Renal cortical epithelial cell (primary cell): ENCODE results near the gene CFAP221. TPM values are rescaled to one million over a fixed set of nuclear protein-coding genes. Genes with fewer than 3 reads are reported as not detected.

Source experiments
- DNase-seq: peaks from one replicate; pipeline ENCODE4 v3.0.0-alpha.2; 2011; ENCODE audit warnings: low read depth
- total RNA-seq: library from RNA; depleted of rRNA; stranded (reverse); fragments of >200 nt; gene quantifications from 2 replicates; pipeline ENCODE4 v1.2.3, GENCODE V29; 2014

The CFAP221 gene
- total RNA-seq, 1 donor from 2014 or later, result 22.9 TPM

DNA sequence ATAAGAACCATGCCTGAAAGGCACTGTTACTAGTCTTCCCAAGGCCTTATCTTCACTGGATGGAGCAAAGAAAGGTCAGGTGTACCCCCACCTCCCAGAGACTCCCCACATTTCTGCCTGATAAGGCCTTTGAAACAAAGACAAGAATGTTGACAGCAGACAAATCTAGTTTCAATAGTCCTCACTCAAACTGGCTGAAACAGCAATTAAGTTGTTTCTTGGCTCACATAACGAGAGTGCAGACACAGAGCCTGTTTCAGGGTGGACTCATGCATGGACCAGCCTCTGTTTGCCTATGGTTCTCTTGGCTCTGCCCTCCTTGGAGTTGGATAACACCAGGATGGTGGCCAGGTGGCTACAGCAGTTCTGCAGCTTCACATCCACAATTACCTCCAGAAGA is 7.5 kb upstream of the CFAP221 start:
- no peak for DNase-seq

DNA sequence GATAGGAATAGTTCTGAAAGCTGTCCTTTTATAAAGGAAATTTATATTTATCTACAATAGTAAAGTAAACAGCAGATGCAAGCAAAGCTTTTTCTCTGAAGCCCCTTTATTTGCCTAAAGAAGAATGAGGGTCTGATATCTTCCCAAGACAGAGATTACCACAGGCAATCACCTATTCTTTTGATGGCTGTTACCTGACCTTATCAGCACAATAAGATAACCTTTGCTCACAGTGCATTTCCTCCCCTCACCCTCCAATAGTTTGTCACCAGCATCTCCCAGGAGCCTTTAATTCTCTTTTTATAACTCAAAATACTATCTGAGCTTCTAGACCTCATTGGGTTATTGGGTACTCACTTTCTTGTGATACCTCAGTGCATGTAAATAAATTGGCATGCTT is 6.5 kb upstream of the CFAP221 start:
- DNase-seq, result no peak

DNA sequence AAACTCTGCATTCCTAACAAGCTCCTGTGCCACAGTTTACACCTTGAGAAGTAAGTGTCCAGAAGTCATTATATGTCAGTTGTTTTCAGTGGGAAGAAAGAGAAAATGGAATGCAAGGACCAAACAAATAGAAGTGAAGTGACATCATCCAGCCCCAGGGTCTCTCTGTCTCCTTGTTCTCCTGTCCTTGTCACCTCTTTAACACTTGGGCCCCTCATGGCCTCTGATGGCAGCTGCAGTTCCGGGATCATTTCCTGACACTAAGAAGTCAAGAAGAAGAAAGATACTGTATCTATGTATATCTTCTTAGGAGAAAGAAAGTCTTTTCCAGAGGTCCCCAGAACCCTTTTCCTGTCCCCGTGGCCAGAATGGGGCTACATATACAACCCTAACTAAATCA is 2.8 kb upstream of the CFAP221 start:
- DNase-seq, result no peak

DNA sequence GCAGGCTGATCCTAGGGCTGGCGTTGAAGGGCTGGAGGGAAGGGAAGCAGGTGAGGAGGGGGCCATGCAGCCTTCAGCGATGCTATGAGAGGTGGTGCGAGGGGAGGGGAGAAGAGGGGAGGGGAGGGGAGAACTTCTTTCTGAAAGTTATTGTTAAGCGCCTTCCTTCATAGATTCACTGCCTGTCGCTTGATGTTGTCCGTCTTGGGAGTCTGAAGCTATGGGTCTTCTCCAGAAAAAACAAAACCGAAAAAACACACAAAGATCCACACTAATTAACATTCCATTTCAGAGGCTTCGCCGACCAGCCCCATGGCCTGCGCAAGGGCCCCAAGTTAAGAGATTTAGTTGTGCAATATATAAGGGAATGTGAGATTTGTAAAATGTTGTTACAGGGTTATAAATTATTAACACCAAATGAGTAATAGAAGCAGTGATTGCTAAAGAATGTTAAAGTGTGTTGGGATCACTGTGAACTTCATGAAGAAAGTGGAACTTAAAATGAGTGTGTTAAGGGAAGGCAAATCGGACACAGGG is 758 bp downstream of the CFAP221 start:
- peak; percentile 99 for DNase-seq

DNA sequence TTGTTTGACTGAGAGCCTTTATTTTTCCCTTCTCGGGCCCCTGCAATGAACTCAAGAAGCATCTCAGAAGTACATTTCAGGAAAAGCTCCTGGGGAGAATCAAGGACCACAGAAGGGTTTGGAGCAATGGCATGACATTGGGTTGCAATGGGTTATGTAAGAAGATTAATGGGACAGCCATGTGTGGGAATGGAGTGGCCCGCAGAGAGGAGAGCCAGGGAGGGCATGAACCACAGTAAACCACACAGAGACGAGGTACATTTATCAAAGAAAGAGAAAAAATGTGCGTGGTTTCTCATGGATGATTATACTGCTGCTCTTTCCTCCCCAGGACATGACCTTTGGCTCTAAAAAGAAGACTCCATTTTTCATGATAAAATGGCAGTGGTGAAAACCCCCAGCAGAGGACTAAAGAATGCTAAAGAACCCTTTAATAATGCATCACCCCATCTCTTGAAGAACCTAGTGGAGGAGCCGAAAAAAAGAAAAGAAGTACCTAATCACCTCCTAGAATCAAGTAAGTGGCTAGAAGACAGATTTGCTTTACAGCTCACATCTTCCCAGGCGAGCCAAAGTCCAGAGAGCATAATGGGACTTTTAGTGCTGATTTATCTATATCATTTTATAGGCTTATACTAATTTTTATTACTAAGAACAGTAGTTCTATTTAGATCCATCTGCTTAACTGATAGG is 1.7 kb downstream of the CFAP221 start:
- DNase-seq, result peak; percentile 87

DNA sequence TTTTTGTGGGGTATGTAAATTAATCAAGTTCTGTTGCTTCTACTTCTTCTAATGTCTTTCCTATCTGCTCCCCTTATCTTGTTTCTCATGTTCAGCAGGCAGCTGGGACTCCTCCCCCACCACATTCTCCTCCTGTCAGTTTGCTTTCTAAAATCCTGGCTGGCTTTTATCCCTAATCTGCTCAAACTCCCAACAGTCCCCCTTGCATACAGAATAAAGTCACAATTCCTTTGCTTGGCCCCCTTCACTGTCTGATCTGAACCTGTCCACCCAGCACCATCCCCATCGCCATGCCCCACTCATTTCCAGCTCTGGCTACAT is 2.2 kb downstream of the CFAP221 start:
- DNase-seq, result no peak

DNA sequence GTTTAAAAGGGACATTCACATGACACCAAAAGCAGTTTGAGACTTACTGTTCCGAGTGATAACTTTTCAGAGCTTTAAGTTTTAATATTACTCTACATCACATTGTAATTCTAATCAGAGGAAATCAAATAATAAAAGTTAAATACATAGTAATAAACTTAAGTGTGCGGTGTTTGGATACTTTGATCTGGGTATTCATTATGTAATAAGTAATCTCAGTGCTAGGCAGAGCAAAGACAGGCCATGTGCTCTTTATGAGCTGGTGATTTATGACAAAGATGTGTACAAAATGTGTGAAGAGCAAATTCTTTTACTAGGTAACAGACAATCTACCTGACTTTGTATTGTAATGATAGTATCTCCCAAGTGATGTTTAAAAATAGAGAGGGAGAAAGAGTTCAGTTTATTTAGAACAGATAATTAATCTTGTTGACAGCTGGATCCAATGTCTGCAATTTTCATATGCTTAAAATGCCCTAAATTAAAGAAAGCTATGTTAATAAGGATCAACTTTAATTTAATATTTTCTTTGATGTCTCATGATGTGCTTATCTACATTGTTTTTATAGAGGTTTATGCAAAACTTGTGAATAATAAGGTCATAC is 4.4 kb downstream of the CFAP221 start:
- DNase-seq, result no peak

DNA sequence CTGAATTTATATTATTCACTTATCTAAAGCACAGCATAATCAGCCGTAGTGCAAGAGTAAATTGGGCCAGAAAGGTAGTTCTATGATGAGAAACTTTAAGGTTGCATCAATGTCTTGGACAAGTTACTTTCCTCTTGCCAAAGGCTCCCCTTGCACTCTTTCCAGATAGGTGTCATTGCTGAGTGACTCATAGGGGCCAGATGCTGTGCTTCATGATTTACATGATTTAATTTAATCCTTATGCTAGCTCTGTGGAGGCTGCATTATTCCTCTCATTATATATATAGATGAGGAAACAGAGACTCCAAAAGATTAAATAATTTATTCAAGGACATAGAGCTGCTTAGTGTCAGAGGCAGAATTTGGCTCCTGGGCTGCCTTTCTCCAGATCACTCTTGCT is 5.0 kb downstream of the CFAP221 start:
- DNase-seq, result peak; percentile 73

DNA sequence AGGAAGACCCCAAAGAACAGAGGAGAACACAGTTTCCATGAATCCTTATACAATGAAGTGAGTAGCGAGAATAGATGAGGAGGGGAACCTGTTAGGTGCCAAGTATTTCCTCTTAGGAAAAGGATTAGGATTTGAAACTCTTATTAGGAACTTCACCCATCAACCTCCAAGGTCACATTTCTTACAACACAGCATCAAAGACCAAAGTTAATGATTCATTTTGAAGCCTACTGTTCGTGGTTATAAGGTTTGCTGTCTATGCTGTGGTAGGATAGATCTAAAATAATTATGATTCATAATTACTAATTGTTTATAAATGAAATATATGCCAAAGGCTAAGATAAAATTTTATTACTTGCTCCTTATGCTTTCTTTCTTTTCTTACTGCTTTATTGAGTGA is 6.1 kb downstream of the CFAP221 start:
- DNase-seq, result peak; percentile 78

DNA sequence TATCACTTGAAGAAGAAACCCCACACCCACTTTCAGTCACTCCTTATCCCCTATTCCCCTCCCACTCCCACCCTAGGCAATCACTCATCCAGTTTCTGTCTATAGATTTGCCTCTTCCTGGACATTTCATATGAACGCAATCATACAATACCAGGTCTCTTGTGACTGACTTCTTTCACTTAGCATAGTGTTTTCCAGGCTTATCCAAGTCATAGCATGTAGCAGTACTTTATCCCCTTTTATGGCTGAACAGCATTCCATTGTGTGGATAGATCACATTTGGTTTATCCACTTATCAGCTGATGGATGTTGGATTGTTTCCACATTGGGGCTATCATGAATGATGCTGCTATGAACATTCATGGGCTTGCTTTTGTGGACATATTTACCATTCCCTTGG is 6.6 kb downstream of the CFAP221 start:
- DNase-seq, result no peak

DNA sequence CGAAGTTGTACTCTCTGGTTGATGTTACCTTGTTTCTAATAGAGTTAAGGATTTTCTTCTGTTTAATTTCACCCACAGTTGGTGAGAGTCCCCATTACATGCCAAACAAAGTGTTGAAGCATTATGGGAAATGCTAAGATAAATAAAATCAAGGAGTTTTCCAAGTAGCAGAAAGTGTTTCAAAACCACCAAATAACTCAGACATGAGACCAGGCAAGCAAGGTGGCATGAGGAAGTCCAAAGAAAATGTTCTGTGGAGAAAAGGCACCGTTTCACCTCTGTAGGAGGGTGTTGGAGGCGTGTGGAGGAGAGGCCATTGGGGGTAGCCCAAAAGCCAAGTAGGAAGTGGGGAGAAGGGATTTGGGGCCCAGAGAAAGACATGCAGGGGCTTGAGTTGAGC is 8.7 kb downstream of the CFAP221 start:
- no peak for DNase-seq

DNA sequence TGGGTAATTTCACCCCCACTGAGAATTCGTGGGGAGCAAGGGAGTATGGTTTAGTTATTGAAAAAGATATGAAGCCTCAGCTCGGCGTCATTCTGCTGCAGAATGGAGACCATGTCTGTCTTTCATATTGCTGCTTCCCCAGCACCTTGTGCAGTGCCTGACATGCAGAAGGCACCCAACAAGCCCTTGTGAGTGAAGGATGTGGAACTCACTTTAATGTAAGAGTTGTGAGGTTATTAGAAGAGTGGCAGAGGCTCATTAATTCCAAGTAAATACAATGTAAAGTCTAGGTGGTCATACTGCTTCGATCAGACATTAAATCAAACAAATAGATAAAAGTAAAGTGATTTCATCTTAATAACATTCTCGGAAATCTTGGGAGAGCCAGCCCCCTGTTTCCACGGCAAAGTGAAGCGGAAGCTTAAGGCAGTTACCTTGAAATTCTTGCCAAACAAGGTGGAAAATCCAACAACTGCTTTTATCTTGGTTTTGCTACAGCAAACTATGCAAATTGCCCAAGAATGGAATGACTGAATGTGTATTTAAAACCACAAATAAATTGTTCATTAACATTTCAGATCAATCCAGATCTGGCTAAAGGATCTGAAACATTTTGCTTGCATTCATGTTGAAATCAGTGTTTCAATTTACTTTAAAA is 9.6 kb downstream of the CFAP221 start:
- DNase-seq, result peak; percentile 88

DNA sequence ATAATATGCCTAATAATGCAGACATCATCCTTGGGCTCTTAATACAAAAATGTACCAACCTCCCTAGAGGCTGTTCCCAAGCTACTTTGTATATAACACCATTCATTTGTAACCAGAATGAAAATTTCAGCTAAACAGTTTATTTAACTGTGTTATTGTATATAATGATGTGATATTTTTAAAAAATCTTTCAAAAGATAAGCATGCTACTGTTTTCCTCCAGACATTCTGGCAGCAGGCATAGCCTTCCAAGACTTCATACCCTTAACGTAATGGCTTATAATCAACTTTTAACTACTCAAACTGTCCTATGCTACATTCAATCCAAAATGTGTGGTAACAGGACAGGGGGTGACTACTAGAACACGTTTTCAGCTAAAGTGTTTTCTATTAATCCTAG is 21.2 kb downstream of the CFAP221 start:
- no peak for DNase-seq

DNA sequence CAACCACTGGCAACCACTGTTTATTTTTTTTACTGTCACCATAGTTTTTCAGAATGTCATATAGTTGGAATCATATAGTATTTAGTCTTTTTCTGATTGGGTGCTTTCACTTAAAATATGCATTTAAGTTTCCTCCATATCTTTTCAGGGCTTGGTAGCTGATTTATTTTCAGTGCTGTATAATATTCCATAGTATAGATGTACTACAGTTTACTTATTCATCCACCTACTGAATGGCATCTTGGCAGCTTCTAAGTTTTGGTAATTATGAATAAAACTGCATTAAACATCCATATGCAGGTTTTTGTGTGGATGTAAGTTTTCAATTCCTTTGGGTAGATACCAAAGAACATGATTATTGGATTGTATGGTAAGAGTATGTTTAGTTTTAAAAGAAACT is 23.0 kb downstream of the CFAP221 start:
- DNase-seq, result no peak

DNA sequence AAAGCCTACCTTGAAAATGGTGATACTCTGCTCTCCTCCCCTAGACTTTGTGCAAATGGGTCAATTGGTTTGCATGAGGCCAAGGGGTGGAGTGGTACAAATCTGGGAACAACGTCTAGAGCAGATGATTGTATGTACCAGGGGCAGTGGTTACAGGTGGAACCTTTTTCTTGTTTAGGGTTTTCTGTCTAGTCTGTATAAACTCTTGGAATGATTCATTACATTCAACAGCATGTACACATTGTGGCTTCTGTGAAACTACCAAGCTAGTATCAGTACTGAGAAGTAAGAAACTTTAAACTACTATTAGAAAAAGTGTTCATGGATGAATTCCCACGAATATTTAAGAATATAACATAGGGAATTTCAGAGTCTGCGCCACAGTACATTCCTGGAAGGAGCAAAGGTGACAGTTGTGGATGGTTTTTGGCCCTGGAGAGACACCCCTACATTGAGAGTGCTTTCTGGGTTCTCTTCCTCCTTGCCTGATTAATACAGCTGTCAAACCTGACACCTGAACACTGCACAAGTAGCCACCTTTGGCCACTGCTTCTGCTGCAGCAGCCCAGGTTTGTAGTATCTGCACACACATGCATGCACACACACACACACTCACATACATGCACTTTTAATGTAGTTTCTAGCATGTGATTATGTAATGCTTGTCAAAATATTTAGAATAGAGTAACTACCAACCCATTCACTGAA is 30.0 kb downstream of the CFAP221 start:
- DNase-seq, result no peak

DNA sequence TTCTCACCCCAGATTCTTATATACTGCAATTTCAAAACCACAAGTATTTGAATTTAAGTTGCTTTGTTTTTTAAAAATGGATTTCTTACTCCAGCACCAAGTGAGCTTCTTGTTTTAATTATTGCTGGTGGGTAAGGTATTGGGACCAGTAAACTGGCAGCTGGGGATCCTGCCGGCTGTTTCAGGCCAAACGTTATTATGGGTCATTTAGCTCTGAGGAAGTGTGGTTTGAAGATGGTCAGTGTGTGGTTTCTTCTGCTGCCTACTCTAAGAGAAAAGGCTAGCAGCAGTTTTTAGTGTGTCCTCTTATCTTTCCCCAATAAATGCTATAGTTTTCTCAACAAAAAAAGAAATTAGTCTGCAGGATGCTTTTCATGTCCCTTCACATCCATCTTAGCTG is 30.6 kb downstream of the CFAP221 start:
- DNase-seq, result no peak

DNA sequence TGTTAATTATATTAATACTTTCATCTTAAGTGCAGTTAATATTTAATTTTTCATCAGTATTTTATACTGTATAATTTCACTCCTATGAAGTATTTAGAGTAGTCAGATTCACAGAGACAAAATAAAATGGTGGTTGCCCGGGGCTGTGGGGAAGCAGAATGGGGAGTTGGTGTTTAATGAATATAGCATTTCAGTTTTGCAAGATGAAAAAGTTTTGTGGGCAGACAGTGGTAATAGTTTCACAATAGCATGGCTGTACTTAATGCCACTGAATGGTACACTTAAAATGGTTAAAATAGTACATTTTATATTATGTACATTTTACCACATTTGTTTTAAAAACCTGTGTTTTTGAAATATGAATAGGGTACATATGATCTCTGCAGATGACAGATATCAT is 31.2 kb downstream of the CFAP221 start:
- no peak for DNase-seq

DNA sequence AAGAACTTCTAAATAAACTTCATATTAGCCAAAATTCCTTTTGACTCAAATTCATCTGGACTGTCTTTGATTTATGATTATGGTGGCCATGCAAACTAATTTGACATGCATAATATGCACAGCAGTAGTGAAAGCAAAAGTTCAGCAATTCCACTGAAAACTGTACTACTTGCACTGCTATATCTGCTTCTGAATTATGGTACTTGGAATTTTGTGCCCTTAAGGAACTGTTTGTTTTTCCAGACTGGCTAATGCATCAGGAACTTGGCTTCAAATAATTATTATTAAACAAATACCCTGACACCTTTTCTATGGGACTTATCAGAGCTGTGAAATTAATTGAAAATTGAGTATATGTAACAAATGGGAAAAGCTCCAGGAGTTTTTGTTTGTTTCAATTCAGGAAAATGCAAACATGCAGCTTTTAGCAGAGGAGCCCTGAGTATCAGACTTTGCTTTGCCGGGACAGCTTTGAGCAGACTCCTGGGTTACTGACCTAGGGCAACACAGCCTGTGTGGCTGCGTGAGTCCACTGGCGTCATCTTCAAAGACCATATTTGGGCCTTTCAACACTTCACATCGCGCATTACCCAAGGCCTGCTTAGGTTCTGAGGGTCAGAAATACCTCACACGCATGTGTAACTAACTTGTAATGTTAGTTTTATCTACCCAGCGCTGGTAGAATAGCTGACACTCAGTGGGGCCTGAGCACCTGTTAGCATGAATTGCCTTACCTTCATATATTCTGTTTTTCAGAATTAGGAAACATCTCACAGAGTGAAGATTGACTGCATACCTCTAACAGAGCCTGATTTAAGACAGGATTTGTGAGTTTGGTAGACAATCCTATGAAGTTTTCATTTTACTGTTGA is 35.4 kb downstream of the CFAP221 start:
- no peak for DNase-seq

DNA sequence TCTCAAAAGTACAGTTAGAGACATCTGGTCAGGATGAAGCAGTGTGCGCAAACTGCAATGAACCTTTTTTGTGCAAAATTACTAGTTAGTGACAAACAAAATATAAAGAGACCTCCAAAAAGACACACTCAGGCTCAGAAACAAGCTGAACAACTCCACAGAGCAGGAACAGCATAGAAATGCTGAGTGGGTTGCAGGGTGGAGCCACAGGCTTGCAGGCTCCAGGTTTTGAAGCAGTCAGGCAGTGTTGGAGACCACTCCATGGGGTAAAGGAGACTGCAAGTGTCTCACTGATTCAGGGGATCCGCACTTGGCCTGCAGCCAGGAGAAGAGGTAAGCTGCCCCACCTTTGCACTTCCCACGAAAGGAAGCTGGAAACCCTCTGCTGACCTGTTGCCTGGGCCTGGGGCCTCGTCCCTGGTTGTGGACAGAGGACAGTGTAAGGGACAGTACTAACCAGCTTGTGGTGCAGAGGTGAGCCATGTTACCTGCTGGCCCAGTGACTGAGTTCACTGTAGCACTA is 36.4 kb downstream of the CFAP221 start:
- DNase-seq, result no peak

DNA sequence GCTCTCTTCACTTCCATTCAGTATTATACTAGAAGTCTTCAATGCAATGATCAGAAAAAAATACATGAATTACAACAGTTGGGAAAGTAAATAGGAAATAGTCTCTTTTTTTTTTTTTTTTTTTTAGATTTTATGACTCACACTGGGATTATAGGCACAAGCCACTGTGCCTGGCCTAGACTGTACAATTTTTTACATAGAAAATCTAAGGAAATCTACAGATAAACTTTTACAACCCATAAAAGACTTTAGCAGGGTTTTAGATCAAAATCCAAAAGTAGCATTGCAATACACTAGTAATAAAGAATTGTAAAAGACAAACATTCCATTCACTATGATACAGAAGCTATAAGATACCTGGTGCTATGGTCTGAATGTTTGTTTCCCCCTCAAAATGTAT is 39.0 kb downstream of the CFAP221 start:
- no peak for DNase-seq

DNA sequence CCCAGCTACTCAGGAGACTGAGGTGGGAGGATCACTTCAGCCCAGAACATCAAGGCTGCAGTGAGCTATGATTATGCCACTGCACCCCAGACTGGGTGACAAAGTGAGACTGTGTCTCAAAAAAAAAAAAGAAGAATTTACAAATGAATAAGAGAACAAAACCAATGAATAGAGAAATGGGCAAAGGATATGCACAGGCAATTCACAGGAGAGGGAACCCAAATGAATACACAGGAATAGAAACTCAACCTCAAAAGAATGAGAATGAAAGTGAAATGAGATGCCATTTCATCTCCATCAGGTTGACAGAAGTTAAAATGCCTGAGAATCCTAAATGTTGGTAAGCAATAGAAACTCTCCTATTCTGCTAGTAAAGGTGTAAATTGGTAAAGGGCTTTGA is 40.2 kb downstream of the CFAP221 start:
- no peak for DNase-seq
